ENCODE results near the gene FAM163B.

FAM163B gene

DNA sequence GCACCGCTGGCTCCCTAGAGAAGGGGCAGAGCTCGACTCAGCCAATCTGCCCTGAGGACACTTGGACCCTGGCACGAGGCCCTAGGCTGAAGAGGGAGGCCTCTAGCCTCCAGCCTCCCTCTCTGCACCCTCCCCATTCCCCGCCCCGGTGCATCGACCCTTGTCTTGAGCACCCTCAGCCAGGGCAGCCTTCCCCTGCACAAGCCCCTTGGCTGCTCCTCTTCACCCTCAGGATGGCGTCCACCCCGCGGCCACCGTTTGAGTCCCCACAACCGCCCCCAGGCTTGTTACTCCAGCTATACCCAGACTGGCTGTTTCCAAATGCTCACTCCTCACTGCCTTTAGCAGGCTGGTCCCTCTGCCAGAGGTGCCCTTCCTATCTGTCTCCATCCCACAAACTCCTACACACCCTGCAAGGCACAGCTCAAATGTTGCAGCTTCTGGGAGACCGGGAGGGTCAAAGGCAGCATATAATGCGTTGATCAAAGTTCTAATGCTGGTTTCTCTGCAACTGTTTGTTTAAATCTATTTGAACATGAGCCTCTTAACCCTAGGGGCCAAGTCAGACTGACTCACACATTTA, 6.5 kb upstream of the FAM163B start:
- no peak for DNase-seq

DNA sequence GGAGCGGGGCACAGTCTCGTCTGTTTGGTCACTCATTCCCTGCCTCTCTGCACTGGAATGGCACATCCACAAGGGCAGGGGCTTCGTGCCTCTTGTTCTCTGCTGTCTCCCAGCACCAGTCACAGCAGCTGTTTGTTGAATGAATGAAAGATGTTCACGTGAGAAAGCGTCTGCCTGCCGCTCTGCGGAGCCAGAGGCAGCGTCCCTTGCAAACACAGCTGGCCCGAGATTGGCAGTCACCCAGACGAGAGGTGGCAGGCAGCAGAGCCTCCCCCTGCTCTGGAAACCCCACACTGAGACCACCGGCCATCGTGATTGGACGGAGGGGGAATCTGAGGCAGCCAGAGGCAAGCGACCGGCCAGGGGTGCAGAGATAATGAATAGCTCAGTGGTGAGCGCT, 6.0 kb upstream of the FAM163B start:
- DNase-seq: no peak

- no peak for DNase-seq
Observed at GRCh38 chr9:133614678-133615077, 5.5 kb upstream of the FAM163B start.

- no peak for DNase-seq
Observed at GRCh38 chr9:133614056-133614455, 4.9 kb upstream of the FAM163B start.

- DNase-seq: no peak
Observed at GRCh38 chr9:133613432-133613831, 4.2 kb upstream of the FAM163B start.

DNA sequence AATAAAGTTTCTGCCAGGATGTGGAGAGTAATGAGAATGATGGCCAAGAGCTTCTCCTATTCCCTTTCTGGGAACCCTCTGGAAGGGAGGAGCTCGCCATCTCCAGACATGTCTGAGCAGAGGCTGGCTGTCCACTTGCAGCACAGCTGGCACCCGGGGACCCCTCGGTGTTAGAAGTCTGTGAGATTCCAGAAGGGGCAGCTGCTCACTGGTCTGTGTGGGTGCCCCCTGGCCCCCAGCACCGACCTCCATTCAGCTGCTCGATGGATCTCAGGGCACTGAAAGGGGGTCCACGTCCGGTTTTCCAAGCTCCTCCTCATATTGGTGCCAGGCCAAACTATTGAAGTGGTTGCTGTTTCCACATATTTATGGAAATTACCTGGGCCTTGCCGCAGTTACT, 3.6 kb upstream of the FAM163B start:
- DNase-seq: no peak

- no peak for DNase-seq
Observed at GRCh38 chr9:133612051-133612450, 2.9 kb upstream of the FAM163B start.

GRCh38 chr9:133610845-133611244, 1.7 kb upstream of the FAM163B start:
- no peak for DNase-seq

DNA sequence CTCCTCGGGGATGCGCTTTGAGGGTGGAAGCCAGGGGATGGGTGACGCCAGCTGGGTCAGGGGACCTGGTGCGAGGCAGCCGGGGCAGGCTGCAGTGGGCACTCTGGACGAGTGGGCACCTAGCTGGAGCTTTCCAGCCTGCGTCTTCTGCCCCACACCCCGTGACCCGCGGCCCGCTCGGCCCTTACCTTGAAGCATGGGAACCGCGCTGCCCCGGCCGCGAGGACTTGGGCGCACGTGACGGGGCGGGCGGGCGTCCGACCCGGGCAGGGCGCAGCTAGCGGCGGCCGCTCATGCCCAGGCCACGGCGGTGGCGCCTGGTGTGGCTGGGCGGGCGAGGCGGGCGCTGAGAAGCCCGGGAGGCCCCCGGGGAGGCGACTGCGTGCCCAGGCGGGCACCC, 300 bp downstream of the FAM163B start:
- no peak for DNase-seq

DNA sequence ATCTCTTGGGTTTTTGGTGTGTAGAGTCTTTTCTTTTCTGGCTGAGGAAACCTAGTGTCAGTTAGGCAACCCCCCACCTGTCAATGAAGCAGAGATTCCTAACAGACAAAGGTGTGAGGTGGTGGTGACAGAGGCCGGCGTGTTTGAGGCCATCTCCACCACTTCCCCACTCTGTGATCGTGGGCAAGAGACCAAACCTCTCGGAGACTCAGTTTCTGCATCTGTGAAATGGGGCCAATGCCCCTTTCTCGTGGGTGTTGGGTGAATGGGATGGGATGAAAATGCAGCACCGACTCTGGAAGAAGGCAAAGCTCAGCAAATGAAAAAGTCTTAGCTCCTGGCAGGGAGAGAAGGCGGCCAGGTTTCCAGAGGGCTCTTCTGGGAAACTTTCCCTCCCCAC, 807 bp downstream of the FAM163B start:
- DNase-seq: no peak

DNA sequence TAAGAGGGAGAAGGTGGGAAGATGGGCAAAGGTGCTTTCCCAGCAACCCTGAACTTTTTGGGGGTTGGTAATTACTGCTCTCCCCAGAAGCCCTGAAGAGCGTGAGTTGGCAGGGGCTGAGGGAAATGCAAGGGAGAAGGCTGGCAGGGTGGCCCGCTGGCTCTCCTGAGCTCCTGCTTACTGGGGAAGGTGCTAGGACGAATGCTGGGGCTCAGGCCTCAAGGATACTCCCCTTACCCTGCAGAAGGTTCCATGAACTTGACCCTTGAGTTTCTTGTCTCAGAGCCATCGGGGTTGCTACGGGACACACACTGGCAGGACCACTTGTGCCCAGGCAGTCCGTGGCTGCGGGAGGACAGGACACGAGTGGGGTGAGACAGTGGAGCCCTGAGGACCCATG, 1.2 kb downstream of the FAM163B start:
- DNase-seq: no peak

GRCh38 chr9:133607381-133607780, 1.8 kb downstream of the FAM163B start:
- no peak for DNase-seq

DNA sequence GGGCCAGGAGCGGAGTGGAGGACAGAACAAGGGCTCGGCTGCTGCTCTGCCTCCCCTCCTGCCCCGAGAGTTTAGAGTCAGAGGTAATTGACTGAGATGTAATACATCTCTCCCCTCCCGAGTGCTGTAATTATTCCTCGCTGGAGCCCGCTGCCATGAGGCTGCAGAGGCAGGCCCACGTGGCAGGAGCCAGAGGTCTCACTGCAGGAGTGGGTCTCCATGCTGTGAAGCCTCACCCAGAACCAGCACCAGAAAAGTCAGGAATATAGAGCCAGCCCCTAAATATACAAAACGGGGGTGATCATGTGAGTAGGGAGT, 2.5 kb downstream of the FAM163B start:
- DNase-seq: no peak

DNA sequence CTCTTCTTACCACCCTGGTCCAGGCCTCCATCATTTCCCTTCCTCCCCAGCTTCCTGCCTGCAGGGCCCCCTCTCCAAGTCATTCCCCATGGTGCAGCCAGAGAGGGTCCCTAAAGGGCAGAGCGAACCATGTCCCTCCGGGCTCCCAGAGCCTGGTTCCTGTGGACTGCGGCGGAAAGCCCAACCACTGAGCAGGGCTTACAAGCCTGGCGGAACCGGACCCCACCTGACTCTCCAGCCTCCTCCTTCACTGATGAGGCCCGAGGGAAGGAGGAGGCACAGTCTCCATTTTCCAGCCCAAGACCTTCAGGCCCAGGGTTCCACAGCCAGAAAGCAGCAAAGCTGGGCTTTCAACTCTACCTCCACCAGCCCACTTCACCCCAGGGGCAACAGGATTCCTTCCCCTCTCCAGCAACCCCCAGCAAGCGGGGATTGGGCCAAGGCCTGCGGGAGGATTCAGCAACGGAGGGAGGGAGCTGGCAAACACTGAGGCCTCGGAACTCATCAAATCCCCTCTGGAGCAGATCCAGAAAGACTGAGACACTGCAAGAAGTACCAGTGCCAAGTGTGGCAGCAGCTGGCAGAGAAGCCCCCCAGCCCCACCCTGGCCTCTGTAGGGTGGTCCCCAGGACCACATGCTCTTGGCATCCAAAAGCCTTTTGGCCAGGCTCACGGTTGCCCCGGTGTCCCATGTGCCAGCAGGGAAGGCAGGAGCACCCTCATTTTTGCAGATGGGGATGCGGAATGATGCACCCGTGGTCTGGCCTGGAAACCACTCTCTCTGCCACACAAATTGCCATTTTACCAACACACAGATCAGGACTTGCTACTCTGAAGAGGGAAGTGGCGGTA, 3.1 kb downstream of the FAM163B start:
- no peak for DNase-seq

- no peak for DNase-seq
Observed at GRCh38 chr9:133605446-133605845, 3.7 kb downstream of the FAM163B start.

DNA sequence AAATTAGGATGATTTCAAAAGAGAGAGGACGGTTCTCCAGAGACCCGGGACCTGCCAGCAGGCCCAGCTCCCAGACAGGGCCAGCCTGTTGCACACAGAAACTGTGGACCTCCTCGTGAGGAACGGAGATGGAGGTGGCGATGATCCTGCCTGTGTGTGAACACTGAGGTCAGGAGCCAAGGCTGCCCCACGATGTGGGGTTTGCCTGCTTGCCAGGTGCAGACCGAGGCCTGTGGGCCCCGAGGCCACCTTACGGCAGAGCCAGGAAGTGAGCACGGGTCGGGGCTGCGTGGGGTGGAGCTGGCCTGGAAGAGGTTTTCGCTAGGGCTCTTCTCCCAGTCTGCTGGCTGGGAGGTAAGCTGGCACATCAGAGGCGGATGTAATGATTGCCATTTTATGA, 4.3 kb downstream of the FAM163B start:
- DNase-seq: no peak

GRCh38 chr9:133604214-133604613, 5.0 kb downstream of the FAM163B start:
- no peak for DNase-seq

DNA sequence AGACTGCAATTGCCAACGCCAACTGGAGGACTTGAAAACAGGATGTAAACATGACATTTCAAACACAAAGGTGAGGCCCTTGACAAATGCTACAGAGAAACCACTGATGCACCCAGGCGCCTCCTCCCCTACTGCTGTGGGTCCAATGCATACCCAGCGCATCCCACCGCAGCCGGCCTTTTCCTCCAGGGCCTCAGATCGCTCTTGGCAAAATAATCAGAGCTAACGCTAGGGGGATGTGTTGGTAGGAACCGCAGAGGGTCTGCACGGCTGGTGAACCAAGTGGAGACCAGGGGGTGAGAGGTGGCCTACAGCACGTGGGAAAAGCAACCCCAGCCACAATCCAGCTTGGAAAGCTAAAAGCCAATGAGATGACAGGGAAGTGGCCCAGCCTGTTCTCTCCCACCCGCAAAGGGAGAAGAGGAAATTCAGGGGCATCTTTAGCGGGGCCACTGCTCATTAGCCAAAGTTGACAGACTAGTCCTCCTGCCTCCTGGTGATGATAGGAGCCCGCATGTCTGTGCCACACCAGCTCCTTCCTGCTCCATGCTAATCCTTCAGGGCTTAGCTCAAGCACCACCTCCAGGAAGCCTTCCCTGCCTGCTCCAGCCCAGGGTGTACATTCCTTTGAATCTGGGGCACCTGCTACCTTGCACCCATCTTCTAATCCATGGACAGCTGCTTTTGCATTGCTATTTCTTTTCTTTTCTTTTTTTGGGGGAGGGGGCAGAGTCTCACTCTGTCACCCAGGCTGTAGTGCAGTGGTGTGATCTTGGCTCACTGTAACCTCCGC, 5.9 kb downstream of the FAM163B start:
- no peak for DNase-seq

GRCh38 chr9:133602277-133602676, 6.9 kb downstream of the FAM163B start:
- DNase-seq: no peak

- no peak for DNase-seq
Observed at GRCh38 chr9:133601746-133602145, 7.4 kb downstream of the FAM163B start.

- no peak for DNase-seq
Observed at GRCh38 chr9:133600739-133601138, 8.4 kb downstream of the FAM163B start.

GRCh38 chr9:133599470-133600173, 9.6 kb downstream of the FAM163B start:
- no peak for DNase-seq

DNA sequence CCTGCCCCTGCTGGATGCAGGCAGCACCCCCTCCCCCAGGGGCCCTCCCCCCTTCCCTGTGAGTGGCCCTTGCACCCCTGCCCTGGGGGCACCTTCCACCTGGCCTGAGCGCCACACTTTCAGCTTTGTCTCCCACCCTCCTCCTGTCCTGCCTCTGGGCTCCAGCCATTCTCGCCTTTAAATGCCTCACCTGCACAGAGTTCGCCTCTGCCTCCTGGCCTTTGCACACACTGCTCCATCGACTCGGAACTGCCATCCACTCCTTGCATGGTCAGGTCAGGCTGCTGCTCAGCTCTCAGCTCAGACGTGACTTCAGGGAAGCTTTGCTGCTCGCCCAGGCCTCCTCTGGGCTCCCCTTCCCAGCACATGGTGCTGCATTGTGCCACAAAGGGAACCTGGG, 10.2 kb downstream of the FAM163B start:
- no peak for DNase-seq
